ENCODE results near the gene MORN3. TPM values are rescaled to one million over a fixed set of nuclear protein-coding genes. Genes with fewer than 3 reads are reported as not detected.

MORN3 gene
- total and polyA plus RNA-seq, 10 of the 15 experiments (the other 5 are each of a cell fraction or from before 2014, with no cell fraction given): 0.08 to 0.34 (median 0.17) TPM

DNA sequence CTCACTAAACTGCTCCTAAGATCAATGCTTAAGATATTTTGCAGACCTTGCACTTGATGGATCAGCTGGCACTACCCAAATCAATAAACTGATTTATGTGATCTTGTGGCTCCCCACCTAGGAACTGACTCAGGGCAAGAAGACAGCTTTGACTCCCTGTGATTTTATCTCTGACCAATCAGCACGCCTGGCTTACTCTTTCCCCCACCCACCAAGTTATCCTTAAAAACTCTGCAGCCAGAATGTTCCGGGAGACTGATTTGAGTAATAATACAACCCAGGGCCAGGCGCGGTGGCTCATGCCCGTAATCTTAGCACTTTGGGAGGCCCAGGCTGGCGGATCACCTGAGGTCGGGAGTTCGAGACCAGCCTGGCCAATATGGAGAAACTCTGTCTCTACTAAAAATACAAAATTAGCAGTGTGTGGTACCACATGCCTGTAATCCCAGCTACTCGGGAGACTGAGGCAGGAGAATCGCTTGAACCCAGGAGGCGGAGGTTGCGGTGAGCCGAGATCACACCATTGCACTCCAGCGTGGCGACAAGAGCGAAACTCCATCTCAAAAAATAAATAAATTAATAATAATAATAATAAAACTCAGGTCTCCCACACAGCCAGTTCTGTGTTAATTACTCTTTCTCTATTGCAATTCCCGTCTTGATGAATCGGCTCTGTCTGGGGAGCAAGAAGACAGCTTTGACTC is 12.0 kb downstream of the MORN3 start:
- in situ Hi-C loops (cut with MboI) (no loop called here), intact Hi-C loops (cut with micrococcal nuclease; ENCODE audit: unreplicated experiment) (loop anchor here (2.0 kb wide), 1 partner anchor 67 kb away; no protein-coding TSS in a partner anchor)
- Histone ChIP-seq H2AFZ (ENCODE audit: control insufficient read depth, low read depth, low read length) (0 out of 2 replicates have a peak overlapping the region, but pooled peaks have one; percentile 4), H3K4me1 (ENCODE audit: control insufficient read depth, insufficient read depth, low read length) (peaks cover 25% of the 10 kb centered on the region), H4K20me1 (ENCODE audit: control insufficient read depth, insufficient read depth) (no peaks in the 10 kb centered on the region), H3K4me2 (ENCODE audit: control insufficient read depth, insufficient read depth) (no peak overlapping the region), H3K79me2 (ENCODE audit: control insufficient read depth, insufficient read depth, low read length) (no peaks in the 10 kb centered on the region), H3K9ac (ENCODE audit: control insufficient read depth, insufficient read depth, low read length) (no peak overlapping the region), H3K27ac (ENCODE audit: control insufficient read depth, insufficient read depth) (no peak overlapping the region), H3K4me3 (no peak overlapping the region), H3K9me3 (replicated peaks; ENCODE audit: control insufficient read depth, insufficient read depth, low read length) (no peaks in the 10 kb centered on the region), H3K27me3 (replicated peaks in 1 of 2; ENCODE audit: control insufficient read depth in 2 of 2, insufficient read depth in 2 of 2, low read length in 1 of 2) (no peaks in the 10 kb centered on the region), H3K36me3 (ENCODE audit: control insufficient read depth in 2 of 2, insufficient read depth in 2 of 2, low read length in 1 of 2) (no peaks in the 10 kb centered on the region)
- no peak for ATAC-seq
- SMC1A ChIA-PET (ENCODE audit: uncharacterized antibody, unreplicated experiment): interaction anchor here (0.5 to 1.7 kb wide), 7 partner anchors 13 to 352 kb away, joined by 3 to 7 read pairs (median 4); no protein-coding TSS in a partner anchor
- no peak for FAIRE-seq
- 87% methylated on average over 18 of the region's 18 CpGs for WGBS (ENCODE audit: insufficient coverage, insufficient replicate concordance, low lambda C conversion rate, missing lambda C conversion rate)
- CTCF ChIA-PET: interaction anchor here (1.1 to 3.4 kb wide), 4 partner anchors 12 to 163 kb away, joined by 3 to 17 read pairs (median 6); partner anchors contain the start of gene MORN3
- POLR2A ChIA-PET: interaction anchor here (0.6 to 2.1 kb wide), 7 partner anchors 9 to 115 kb away, joined by 3 to 7 read pairs (median 3); partner anchors contain the start of gene ORAI1
- no peak for DNase-seq (ENCODE audit: low read depth, low spot score)
- no TSS peak for BruUV-seq (replicated peaks)
- RAD21 ChIA-PET (ENCODE audit: unreplicated experiment): interaction anchor here (3.5 kb wide), 1 partner anchor 30 kb away, joined by 22 read pairs; the partner anchor contains the start of gene ORAI1
- TF ChIP-seq GABPA (IDR thresholded peaks at IDR 0.05; ENCODE audit: low read depth): no peak
- no peak for TF ChIP-seq EED (IDR thresholded peaks at IDR 0.05; ENCODE audit: low read depth)
- peak; percentile 37; the same call in 1 of the 2 replicates for TF ChIP-seq NFYB (IDR thresholded peaks at IDR 0.05; ENCODE audit: insufficient read depth, low read depth, low read length)
- no peak for TF ChIP-seq KAT2A (conservative IDR thresholded peaks at IDR 0.05; ENCODE audit: control insufficient read depth, low read depth, low read length)
- TF ChIP-seq NR2F1 (conservative IDR thresholded peaks at IDR 0.05): no peak

DNA sequence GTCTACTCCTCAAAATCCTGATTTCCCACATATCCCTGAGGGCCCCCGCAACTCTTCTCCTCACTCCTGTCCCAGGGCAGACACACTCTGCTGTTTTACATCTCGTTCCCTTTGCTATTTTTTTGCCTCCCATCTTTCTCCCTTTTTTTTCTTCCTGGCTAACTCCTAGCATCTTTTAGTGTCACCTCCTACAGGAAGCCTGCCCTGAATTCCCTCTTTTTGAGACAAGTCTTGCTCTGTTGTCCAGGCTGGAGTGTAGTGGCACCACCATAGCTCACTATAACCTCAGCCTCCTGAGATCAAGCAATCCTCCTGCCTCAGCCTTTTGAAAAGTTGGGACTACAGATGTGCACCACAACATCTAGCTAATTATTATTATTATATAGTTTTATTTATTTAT is 13.3 kb downstream of the MORN3 start:
- H3K9ac ChIP-seq (ENCODE audit: control insufficient read depth, insufficient read depth, low read length): no peak overlapping the region
- ChIA-PET SMC1A (ENCODE audit: uncharacterized antibody, unreplicated experiment) (interaction anchor here (1.0 to 1.6 kb wide), 2 partner anchors 11 to 31 kb away, joined by 4 read pairs; no protein-coding TSS in a partner anchor), CTCF (interaction anchor here (1.5 kb wide), 1 partner anchor 162 kb away, joined by 4 read pairs; no protein-coding TSS in a partner anchor), POLR2A (interaction anchor here (0.6 to 2.1 kb wide), 3 partner anchors 18 to 29 kb away, joined by 4 to 7 read pairs (median 4); partner anchors contain the start of gene ORAI1), RAD21 (ENCODE audit: unreplicated experiment) (no interaction called here)
- no peak overlapping the region for H3K27ac ChIP-seq (ENCODE audit: control insufficient read depth, insufficient read depth)
- FAIRE-seq (no peak), DNase-seq (ENCODE audit: low read depth, low spot score) (no peak), ATAC-seq (no peak)
- H3K27me3 ChIP-seq (replicated peaks in 1 of 2; ENCODE audit: control insufficient read depth in 2 of 2, insufficient read depth in 2 of 2, low read length in 1 of 2): no peaks in the 10 kb centered on the region
- no peaks in the 10 kb centered on the region for H4K20me1 ChIP-seq (ENCODE audit: control insufficient read depth, insufficient read depth)
- intact Hi-C loops (cut with micrococcal nuclease; ENCODE audit: unreplicated experiment): no loop called here
- no peaks in the 10 kb centered on the region for H3K79me2 ChIP-seq (ENCODE audit: control insufficient read depth, insufficient read depth, low read length)
- in situ Hi-C loops (cut with MboI): no loop called here
- H3K4me1 ChIP-seq (ENCODE audit: control insufficient read depth, insufficient read depth, low read length): peaks cover 25% of the 10 kb centered on the region
- BruUV-seq (replicated peaks): no TSS peak
- H2AFZ ChIP-seq (ENCODE audit: control insufficient read depth, low read depth, low read length): no peak overlapping the region
- no peaks in the 10 kb centered on the region for H3K36me3 ChIP-seq (ENCODE audit: control insufficient read depth in 2 of 2, insufficient read depth in 2 of 2, low read length in 1 of 2)
- no peaks in the 10 kb centered on the region for H3K9me3 ChIP-seq (replicated peaks; ENCODE audit: control insufficient read depth, insufficient read depth, low read length)
- H3K4me3 ChIP-seq: no peak overlapping the region
- no peak overlapping the region for H3K4me2 ChIP-seq (ENCODE audit: control insufficient read depth, insufficient read depth)
- 97% methylated on average over 2 of the region's 2 CpGs for WGBS (ENCODE audit: insufficient coverage, insufficient replicate concordance, low lambda C conversion rate, missing lambda C conversion rate)
- TF ChIP-seq IRF4 (IDR thresholded peaks at IDR 0.05; ENCODE audit: low read depth, low read length) (no peak), CBX5 (IDR thresholded peaks at IDR 0.05; ENCODE audit: low read depth) (no peak), RCOR1 (conservative IDR thresholded peaks at IDR 0.05; ENCODE audit: low read depth, low read length) (no peak), CEBPB (IDR thresholded peaks at IDR 0.05; ENCODE audit: borderline replicate concordance in 1 of 2, low read depth in 2 of 2, low read length in 2 of 2) (no peak), CREM (IDR thresholded peaks at IDR 0.05; ENCODE audit: low read depth) (no peak), SREBF2 (IDR thresholded peaks at IDR 0.05; ENCODE audit: low read length) (no peak), MTA2 (IDR thresholded peaks at IDR 0.05; ENCODE audit: low read depth) (no peak), JUNB (IDR thresholded peaks at IDR 0.05) (no peak), ZZZ3 (IDR thresholded peaks at IDR 0.05; ENCODE audit: control insufficient read depth, insufficient read length, low read depth) (no peak), KLF5 (IDR thresholded peaks at IDR 0.05; ENCODE audit: partially characterized antibody) (no peak)
